Measurements from ENCODE around the gene FZD2. TPM values are rescaled to one million over a fixed set of nuclear protein-coding genes. Genes with fewer than 3 reads are reported as not detected.
A peak's percentile ranks its signal among the peaks of the same experiment; 100 is the strongest.

The FZD2 gene
- total and polyA plus RNA-seq, 8 donors = 9.8 to 36.7 (median 26.1) TPM

GRCh38 chr17:44599298-44600175 lies 42.3 kb downstream of the FZD2 start:
- no peaks in the 10 kb centered on the region for H3K36me3 ChIP-seq
- intact Hi-C loops (cut with DNase I) = no loop called here
- DNase-seq (peak in 2 of 4 donors; percentile 64 to 84), ATAC-seq (peak; percentile 79)
- H3K4me1 ChIP-seq = peaks cover 8 to 14% of the 10 kb centered on the region in 2 donors
- no peak overlapping the region for H3K4me3 ChIP-seq
- H3K9me3 ChIP-seq = no peaks in the 10 kb centered on the region
- peak overlapping the region; percentile 41 to 62 for H3K27ac ChIP-seq
- no peak for TF ChIP-seq CTCF (IDR thresholded peaks at IDR 0.05)
- H3K27me3 ChIP-seq = peaks cover 0 to 46% of the 10 kb centered on the region in 2 donors

GRCh38 chr17:44601539-44601938 lies 44.3 kb downstream of the FZD2 start:
- no peaks in the 10 kb centered on the region for H3K9me3 ChIP-seq
- peak; percentile 57 for ATAC-seq
- no peak for TF ChIP-seq CTCF (IDR thresholded peaks at IDR 0.05)
- no peaks in the 10 kb centered on the region for H3K36me3 ChIP-seq
- no peak overlapping the region for H3K4me3 ChIP-seq
- intact Hi-C loops (cut with DNase I) = no loop called here
- H3K27me3 ChIP-seq = peaks cover 0 to 35% of the 10 kb centered on the region in 2 donors
- DNase-seq = peak in 2 of 4 donors; percentile 53 to 80
- peaks cover 8 to 14% of the 10 kb centered on the region in 2 donors for H3K4me1 ChIP-seq
- H3K27ac ChIP-seq = no peak overlapping the region

- Histone ChIP-seq H3K9me3 (no peaks in the 10 kb centered on the region), H3K4me1 (peaks cover 8 to 14% of the 10 kb centered on the region in 2 donors), H3K36me3 (no peaks in the 10 kb centered on the region), H3K27me3 (peaks cover 0 to 30% of the 10 kb centered on the region in 2 donors), H3K4me3 (no peak overlapping the region), H3K27ac (no peak overlapping the region)
- no peak for TF ChIP-seq CTCF (IDR thresholded peaks at IDR 0.05)
- DNase-seq = no peak
- intact Hi-C loops (cut with DNase I) = no loop called here
- no peak for ATAC-seq
These were observed 44.7 kb downstream of the FZD2 start for GRCh38 chr17:44601973-44602372.

GRCh38 chr17:44602390-44602789 lies 45.1 kb downstream of the FZD2 start:
- H3K36me3 ChIP-seq = no peaks in the 10 kb centered on the region
- TF ChIP-seq CTCF (IDR thresholded peaks at IDR 0.05) = no peak
- intact Hi-C loops (cut with DNase I) = no loop called here
- DNase-seq (no peak), ATAC-seq (no peak)
- H3K27ac ChIP-seq = no peak overlapping the region
- H3K9me3 ChIP-seq = no peaks in the 10 kb centered on the region
- H3K4me1 ChIP-seq = peaks cover 8 to 14% of the 10 kb centered on the region in 2 donors
- H3K27me3 ChIP-seq = peaks cover 0 to 30% of the 10 kb centered on the region in 2 donors
- no peak overlapping the region for H3K4me3 ChIP-seq

GRCh38 chr17:44602970-44603369 lies 45.7 kb downstream of the FZD2 start:
- DNase-seq (no peak), ATAC-seq (no peak)
- no peaks in the 10 kb centered on the region for H3K9me3 ChIP-seq
- no peaks in the 10 kb centered on the region for H3K36me3 ChIP-seq
- H3K27ac ChIP-seq = no peak overlapping the region
- no peak overlapping the region for H3K4me3 ChIP-seq
- peaks cover 0 to 30% of the 10 kb centered on the region in 2 donors for H3K27me3 ChIP-seq
- no peak for TF ChIP-seq CTCF (IDR thresholded peaks at IDR 0.05)
- peaks cover 8 to 14% of the 10 kb centered on the region in 2 donors for H3K4me1 ChIP-seq
- intact Hi-C loops (cut with DNase I) = no loop called here

Measured in left lung (tissue), 10 donors.